ENCODE data around the gene RASGRF2.

Gene RASGRF2

DNA sequence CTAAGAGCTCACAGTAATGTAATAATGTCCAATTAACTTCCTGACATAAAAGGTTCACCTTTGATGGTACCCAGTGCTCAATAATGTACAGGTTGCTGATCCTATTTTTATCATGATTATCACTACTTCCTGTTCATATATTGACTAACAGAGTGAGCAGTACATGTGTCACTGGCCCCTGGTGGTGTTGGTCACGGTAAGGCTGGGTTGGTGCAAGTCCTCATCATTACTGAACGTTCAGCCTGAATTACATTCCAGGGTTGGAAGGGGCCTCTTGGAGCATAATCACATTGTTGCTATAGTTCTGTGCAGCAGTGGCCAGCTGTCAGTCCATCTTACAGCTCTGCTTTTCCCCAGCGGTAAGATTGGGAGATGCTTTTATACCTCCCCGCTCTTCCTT, 248.7 kb downstream of the RASGRF2 start:
- DNase-seq (ENCODE audit: low read depth), result peak; percentile 84

DNA sequence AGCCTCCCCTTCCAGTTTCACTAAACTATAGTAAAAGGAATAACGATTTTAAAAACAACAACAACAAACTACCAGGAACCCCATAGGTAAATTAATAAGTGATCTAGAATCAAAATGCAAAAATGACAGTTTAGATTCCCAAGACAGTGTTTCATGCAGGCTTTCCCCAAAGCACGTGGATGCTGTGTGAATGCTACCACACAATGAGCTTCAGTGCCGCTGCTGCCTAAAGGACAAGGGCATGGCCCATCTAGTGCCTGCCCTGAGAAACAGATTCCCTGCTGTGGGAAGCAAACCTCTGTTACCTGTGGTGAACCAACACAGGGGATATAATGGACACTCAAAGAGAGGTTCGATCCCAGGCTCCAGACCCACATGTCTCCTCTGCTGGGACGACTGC, 249.2 kb downstream of the RASGRF2 start:
- DNase-seq (ENCODE audit: low read depth), result no peak

DNA sequence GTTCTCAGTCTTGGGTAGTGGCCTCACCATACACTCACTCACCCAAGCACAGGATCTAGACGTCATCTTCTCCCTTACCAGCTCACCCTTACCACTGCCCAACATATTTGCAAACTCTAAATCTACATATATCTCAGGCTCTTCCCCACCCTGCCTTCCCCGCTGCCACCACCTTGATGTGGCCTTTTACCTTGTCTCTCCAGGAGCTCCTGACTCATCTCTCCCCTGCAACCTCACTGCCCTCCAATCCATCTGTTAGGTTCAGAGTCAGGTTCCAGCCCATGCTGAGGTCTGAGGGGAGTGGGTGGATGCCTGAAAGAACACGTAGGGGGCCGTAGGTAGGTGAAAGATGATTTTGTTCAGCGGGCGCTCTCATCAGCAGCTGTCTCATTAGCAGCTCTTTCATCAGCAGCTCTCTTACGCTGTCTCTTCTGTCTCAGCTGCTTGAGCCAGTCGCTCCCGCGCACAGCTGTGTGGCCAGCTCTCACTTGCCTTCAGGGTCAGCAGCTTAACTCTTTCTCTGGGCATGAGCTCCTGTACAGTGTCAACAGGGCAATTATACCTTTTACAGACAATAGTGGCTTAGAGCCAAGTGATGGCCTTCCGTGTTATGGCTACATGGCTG, 249.8 kb downstream of the RASGRF2 start:
- no peak for DNase-seq (ENCODE audit: low read depth)

- DNase-seq (ENCODE audit: low read depth), result no peak
Measured at GRCh38 chr5:81212211-81212751, 252.1 kb downstream of the RASGRF2 start.

- DNase-seq (ENCODE audit: low read depth), result no peak
Measured at GRCh38 chr5:81213070-81213469, 252.9 kb downstream of the RASGRF2 start.

DNA sequence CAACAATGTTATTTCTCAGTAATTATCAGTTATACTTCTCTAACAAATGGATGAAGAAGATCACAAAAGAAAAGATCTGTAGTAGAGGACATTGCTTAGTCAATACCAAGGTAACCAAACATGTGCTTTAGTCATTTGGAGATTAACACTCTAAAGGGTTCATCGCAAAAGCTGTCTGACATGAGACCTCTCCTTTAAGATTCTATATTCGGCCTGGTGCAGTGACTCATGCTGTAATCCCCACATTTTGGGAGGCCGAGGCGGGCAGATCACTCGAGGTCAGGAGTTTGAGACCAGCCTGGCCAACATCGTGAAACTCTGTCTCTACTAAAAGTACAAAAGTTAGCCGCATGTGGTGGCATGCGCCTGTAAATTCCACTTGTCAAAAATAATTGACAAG, 254.7 kb downstream of the RASGRF2 start:
- no peak for DNase-seq (ENCODE audit: low read depth)

DNA sequence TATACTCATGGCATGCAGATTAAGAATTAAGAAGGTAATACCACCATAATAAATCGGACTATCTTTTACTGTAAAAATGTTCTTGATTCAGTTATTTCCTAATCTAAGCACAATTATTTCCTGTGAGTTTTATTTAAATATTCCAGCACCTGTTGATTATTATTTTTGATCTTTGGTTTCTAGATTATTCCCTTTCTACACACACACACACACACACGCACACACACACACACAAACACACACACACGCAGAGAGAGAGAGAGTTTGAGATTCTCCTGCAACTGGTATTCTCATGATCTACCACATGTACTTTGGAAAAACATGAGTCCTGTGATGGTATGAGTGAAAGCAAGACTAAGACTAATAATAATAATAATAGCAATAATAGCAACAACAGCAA, 256.0 kb downstream of the RASGRF2 start:
- no peak for DNase-seq (ENCODE audit: low read depth)

DNA sequence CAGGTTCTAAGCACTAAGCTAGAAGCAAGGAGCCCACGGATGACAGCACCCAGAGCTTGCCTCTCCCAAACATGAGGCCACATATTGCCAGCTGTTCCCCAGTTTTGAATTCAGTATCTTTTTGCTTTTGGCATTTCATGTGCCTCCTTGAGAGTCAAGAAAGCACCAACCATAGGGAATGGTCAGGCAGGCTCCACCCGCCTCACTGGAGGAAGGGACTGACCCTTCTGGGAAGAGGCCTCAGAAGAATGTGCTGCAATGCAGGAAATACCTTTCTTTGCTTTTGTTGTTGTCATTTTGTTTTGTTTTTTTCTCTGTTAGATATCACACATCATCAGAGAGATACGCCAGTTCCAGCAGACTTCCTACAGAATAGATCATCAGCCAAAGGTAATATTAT, 259.2 kb downstream of the RASGRF2 start:
- no peak for DNase-seq (ENCODE audit: low read depth)

- no peak for DNase-seq (ENCODE audit: low read depth)
Measured at GRCh38 chr5:81222285-81222684, 262.1 kb downstream of the RASGRF2 start.

GRCh38 chr5:81225463-81225862, 265.3 kb downstream of the RASGRF2 start:
- DNase-seq (ENCODE audit: low read depth), result no peak

- no peak for DNase-seq (ENCODE audit: low read depth)
Measured at GRCh38 chr5:81226286-81226685, 266.1 kb downstream of the RASGRF2 start.

- DNase-seq (ENCODE audit: low read depth), result no peak
Measured at GRCh38 chr5:81226949-81227348, 266.8 kb downstream of the RASGRF2 start.

DNA sequence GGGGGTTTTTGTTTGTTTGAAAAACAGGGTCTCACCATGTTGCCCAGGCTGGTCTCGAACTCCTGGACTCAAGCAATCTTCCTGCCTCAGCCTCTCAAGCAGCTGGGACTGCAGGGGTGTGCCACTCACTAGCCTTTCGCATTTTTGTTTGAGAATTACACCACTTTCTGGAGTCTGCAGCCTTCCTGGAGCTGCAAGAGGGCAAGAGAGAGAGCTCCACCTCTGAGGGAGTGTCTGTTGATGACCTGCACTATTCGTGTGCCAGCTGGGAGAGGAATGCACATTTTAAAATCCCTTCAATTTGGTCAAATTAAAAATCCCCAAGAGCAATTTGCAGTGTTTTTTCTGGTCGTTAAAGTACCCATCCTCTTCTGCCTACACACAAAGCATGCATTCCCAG, 267.9 kb downstream of the RASGRF2 start:
- DNase-seq (ENCODE audit: low read depth), result no peak

GRCh38 chr5:81230416-81230815, 270.3 kb downstream of the RASGRF2 start:
- no peak for DNase-seq (ENCODE audit: low read depth)

- DNase-seq (ENCODE audit: low read depth), result peak; percentile 7
Measured at GRCh38 chr5:81232464-81233079, 272.4 kb downstream of the RASGRF2 start.

GRCh38 chr5:81233080-81233634, 273.0 kb downstream of the RASGRF2 start, which contains the start of gene CKMT2:
Gene CKMT2, plus strand, starts transcription at chr5:81233322. Its CDS starts 17,811 bp downstream, at chr5:81251133.
- no peak for DNase-seq (ENCODE audit: low read depth)

GRCh38 chr5:81234299-81234698, 274.1 kb downstream of the RASGRF2 start:
- DNase-seq (ENCODE audit: low read depth), result no peak

- no peak for DNase-seq (ENCODE audit: low read depth)
Measured at GRCh38 chr5:81234801-81235200, 274.6 kb downstream of the RASGRF2 start.

DNA sequence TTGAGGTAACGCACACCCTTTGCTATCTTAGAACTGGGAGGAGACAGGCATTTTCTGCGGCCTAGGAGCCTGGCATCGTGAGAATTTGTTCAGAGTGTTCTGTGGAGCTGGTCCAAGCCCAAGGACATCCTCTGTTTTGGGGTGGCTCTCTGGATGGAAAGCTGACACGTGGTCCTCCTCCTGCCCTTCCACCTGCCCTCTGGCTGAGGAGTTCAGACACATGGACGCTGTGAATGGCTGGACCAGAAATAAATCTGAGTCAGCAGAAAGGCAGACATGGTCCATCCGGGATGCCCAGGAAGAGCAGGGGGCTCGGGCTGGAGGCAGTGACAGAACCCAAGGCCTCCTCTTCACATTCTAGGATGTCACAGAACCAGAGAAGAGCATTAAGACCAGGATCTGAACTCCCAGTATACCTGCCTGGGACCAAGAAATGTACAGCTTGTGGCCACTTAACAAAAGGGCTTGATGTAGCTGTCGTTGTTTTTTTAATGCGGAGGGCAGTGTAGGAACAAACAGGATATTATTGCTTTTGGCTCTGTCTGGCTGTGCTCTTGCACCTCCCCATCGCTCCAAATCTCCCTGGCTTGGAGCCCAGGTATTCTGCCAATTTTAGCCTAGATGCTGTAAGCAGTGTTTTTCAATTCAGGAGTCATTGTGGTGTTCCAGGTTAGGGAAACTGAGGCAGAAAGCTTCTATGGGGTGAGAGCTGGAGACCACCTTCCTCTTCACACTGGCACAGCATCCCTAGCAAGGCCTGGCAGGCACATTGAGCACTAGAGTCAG, 275.3 kb downstream of the RASGRF2 start:
- no peak for DNase-seq (ENCODE audit: low read depth)

DNA sequence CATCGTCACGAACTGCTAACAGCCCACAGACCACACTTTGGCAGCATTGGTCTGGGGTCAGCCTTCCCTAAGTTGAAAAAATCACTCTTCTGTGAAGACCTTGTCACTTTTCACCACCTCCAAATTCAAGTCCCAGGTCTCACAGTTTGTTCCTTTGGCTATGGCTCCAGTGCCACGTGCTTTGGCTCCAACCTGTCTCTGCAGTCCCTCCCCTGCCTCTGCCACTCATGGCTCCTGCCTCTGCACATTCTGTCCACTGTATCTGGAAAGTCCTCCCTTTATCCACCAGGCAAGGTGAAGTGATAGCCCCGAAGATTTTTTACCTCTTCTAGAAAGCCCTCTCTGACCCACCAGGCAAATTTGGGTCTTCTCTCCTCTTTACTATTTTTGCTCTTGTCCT, 278.3 kb downstream of the RASGRF2 start:
- no peak for DNase-seq (ENCODE audit: low read depth)

DNA sequence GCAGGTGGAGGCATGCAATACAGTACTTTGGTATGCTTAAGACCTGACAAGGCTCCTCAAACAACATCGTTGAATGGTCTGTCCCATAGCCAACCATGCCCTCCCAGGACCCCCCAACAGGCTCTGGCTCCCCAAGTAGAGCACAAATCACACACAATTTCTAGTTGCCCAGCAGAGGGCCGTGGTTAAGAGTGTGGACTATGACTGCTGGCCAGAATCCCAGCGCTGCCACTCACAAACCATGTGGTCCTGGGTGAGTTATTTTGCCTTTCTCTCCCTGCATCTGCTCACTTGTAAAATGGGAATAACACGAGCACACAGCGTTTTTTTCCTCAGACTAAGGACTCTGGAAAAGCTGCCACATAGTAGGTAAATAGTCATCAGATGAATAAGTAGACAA, 279.4 kb downstream of the RASGRF2 start:
- DNase-seq (ENCODE audit: low read depth), result peak; percentile 8

DNA sequence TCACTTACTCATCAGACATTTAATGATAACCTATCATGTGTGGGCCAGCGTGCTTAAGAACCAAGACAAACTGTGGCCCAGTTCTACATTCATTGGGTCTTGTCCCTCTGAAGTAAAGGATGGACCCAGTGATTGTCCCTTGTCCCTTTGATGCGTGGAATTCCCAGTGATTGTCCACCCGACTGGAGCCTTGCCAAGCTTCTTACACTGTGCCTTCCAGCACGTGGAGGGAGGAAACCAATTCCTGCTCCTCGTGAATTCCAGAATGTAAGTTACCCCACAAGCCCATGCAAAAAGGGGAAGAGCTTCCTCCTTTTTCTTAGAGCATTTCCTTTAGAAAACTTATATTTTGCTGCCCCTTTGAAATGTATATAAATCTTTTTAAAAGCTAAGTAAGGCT, 280.8 kb downstream of the RASGRF2 start:
- no peak for DNase-seq (ENCODE audit: low read depth)

Measured in ELR (cell line).